HUES48 (cell line): ENCODE results near the gene MEGF11.
A peak's percentile ranks its signal among the peaks of the same experiment; 100 is the strongest.

Experiments
- H3K27ac ChIP-seq: one replicate; pipeline ENCODE4 v1.7.0; 2013; ENCODE audit warnings: low read depth, low read length, inconsistent platforms
- H3K27me3 ChIP-seq: 2 replicates; pipeline ENCODE4 v1.6.1; 2013; ENCODE audit warnings: mild to moderate bottlenecking, low read length; ENCODE audit not compliant: control insufficient read depth, insufficient read depth
- H3K36me3 ChIP-seq: 2 replicates; pipeline ENCODE4 v1.6.1; 2013; ENCODE audit warnings: low read length; ENCODE audit not compliant: control insufficient read depth, insufficient read depth
- H3K4me1 ChIP-seq: 2 replicates; pipeline ENCODE4 v1.6.1; 2013; ENCODE audit warnings: mild to moderate bottlenecking, low read length; ENCODE audit not compliant: control insufficient read depth, insufficient read depth
- H3K4me3 ChIP-seq: 2 replicates; pipeline ENCODE4 v1.5.1; 2013; ENCODE audit warnings: mild to moderate bottlenecking, low read depth, low read length
- H3K9ac ChIP-seq: 2 replicates; pipeline ENCODE4 v1.6.1; 2013; ENCODE audit warnings: mild to moderate bottlenecking, low read depth, low read length, moderate library complexity
- H3K9me3 ChIP-seq: 2 replicates; pipeline ENCODE4 v1.6.1; 2013; ENCODE audit warnings: low read length; ENCODE audit not compliant: control insufficient read depth, insufficient read depth

The MEGF11 gene

DNA sequence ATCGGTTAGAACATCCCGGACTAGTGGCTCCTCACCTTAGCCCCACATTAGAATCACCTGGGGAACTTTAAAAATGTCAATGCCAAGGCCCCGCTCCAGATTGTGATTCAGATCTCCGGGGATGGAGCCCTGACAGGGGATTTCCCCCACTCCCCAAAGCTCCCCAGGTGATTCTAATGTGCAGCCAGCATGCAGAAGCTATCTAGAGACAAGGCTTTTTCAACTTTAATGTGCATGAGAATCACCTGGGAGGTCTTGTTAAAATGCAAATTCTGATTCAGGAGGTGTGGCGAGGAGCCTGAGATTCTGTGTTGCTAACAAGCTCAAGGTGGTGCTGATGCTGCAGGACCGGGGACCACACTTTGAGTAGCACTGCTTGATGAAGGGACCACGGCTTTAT lies 227.6 kb downstream of the MEGF11 start:
- H3K27me3 ChIP-seq: 0 out of 2 replicates have a peak, but pooled peaks cover 3% of the 10 kb centered on the region
- no peak overlapping the region for H3K4me3 ChIP-seq
- H3K27ac ChIP-seq: peak overlapping the region; percentile 55

DNA sequence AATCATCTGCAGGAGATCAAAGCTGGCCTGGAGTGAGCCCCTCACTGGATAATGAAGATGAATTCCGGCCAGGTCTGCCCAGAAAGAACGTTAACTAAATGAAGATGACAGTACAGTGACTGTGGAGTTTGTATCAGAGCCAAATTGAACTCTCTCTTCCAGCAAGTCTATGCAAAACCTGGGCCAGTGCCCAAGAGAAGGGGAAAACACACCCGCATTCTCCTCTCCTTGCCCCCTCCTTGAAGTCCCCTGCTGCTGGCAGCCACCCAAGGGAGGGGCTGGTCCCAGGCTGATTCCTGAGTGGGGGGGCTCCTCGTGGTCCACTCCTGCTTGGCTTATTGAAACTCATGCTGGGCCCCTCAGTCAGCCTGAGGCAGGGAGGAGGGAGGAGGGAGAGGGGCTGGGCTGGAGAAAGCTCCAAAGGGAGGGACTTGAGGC lies 228.5 kb downstream of the MEGF11 start:
- peak overlapping the region; percentile 55 for H3K27ac ChIP-seq
- H3K9me3 ChIP-seq: no peaks in the 10 kb centered on the region
- H3K9ac ChIP-seq: no peak overlapping the region
- 0 out of 2 replicates have a peak, but pooled peaks cover 3% of the 10 kb centered on the region for H3K27me3 ChIP-seq
- H3K4me3 ChIP-seq: 0 out of 2 replicates have a peak overlapping the region, but pooled peaks have one; percentile 8
- H3K36me3 ChIP-seq: no peaks in the 10 kb centered on the region
- peaks cover 45% of the 10 kb centered on the region for H3K4me1 ChIP-seq

More for the DNA sequence above, 227.6 kb downstream of the MEGF11 start:
- Histone ChIP-seq H3K4me1 (peaks cover 45% of the 10 kb centered on the region), H3K9me3 (no peaks in the 10 kb centered on the region), H3K36me3 (no peaks in the 10 kb centered on the region), H3K9ac (no peak overlapping the region)

GRCh38 chr15:66024116-66024515 lies 229.4 kb downstream of the MEGF11 start:
- Histone ChIP-seq H3K27ac (no peak overlapping the region), H3K27me3 (0 out of 2 replicates have a peak, but pooled peaks cover 3% of the 10 kb centered on the region), H3K4me3 (no peak overlapping the region), H3K9me3 (no peaks in the 10 kb centered on the region), H3K9ac (no peak overlapping the region), H3K36me3 (no peaks in the 10 kb centered on the region), H3K4me1 (peaks cover 46% of the 10 kb centered on the region)

GRCh38 chr15:66023311-66023972 lies 230.1 kb downstream of the MEGF11 start:
- H3K36me3 ChIP-seq: no peaks in the 10 kb centered on the region
- H3K9me3 ChIP-seq: no peaks in the 10 kb centered on the region
- H3K9ac ChIP-seq: no peak overlapping the region
- H3K4me3 ChIP-seq: no peak overlapping the region
- H3K27me3 ChIP-seq: 0 out of 2 replicates have a peak, but pooled peaks cover 3% of the 10 kb centered on the region
- H3K27ac ChIP-seq: peak overlapping the region; percentile 36
- peaks cover 42% of the 10 kb centered on the region for H3K4me1 ChIP-seq

GRCh38 chr15:66022163-66022525 lies 231.4 kb downstream of the MEGF11 start:
- Histone ChIP-seq H3K27me3 (0 out of 2 replicates have a peak, but pooled peaks cover 3% of the 10 kb centered on the region), H3K4me1 (peaks cover 35% of the 10 kb centered on the region), H3K9ac (no peak overlapping the region), H3K36me3 (no peaks in the 10 kb centered on the region), H3K4me3 (no peak overlapping the region), H3K27ac (no peak overlapping the region), H3K9me3 (no peaks in the 10 kb centered on the region)

DNA sequence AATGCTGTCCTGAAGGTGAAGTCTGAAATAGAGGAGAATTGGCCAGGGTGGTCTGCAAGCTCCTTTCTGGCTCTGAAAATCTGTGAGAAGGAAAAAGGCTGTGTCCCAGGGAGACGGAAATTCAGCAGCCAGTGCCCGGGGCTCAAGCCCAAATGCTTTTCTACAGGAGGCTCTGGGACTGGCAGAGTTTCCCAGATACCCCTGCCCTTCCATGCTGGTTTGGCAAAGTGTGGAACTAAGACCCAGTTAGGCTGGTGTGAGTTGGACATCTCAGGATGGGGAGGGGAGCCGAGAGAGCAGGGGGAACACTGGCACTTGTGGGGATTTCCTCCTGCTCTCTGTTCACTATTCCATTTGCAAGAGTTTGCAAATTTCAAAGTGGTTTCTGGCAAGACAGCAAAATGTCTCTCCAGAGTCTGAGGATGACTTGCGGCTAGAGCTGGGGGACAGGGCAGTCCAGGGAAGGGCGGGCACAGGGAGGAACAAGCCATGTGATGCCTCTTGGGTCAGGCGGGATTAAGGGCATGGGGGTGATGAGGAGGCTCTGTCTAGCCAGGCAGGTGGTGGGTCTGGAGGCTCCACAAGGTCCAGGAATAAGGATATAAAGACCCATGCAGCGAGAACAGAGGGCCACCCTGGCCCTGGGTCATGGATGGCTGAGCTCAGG lies 231.9 kb downstream of the MEGF11 start:
- H3K9me3 ChIP-seq: no peaks in the 10 kb centered on the region
- 0 out of 2 replicates have a peak, but pooled peaks cover 3% of the 10 kb centered on the region for H3K27me3 ChIP-seq
- H3K36me3 ChIP-seq: no peaks in the 10 kb centered on the region
- H3K9ac ChIP-seq: no peak overlapping the region
- H3K27ac ChIP-seq: no peak overlapping the region
- H3K4me1 ChIP-seq: peaks cover 35% of the 10 kb centered on the region
- H3K4me3 ChIP-seq: no peak overlapping the region

DNA sequence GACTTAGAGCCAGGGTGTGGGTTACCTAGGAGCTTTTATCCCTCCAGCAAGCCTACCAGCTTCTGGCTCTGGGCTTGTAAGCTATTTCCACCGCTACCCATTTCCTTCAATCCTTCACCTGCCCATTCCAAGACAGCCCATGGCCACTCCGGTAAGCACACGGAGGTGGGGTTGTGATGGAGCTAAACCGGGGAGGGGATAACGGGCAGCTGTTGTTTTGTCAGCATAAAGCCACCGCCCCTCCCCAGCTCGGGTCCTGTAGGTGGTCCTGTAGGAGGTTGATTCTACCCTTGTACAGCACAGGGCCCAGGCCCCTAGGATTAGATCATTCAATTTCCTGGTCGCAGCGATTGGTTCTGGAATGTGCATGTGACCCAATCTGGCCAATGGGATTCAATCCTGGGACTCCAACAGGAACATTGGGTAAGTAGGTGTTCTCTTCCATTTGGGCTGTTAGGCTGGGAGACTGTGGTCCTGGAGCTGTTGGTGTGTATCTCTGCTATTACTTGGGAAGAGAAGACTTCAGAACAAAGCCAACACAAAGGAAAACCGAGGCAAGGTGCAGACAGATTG lies 233.6 kb downstream of the MEGF11 start:
- Histone ChIP-seq H3K36me3 (no peaks in the 10 kb centered on the region), H3K9ac (no peak overlapping the region), H3K9me3 (no peaks in the 10 kb centered on the region), H3K27me3 (0 out of 2 replicates have a peak, but pooled peaks cover 3% of the 10 kb centered on the region), H3K27ac (no peak overlapping the region), H3K4me1 (peaks cover 25% of the 10 kb centered on the region), H3K4me3 (no peak overlapping the region)

DNA sequence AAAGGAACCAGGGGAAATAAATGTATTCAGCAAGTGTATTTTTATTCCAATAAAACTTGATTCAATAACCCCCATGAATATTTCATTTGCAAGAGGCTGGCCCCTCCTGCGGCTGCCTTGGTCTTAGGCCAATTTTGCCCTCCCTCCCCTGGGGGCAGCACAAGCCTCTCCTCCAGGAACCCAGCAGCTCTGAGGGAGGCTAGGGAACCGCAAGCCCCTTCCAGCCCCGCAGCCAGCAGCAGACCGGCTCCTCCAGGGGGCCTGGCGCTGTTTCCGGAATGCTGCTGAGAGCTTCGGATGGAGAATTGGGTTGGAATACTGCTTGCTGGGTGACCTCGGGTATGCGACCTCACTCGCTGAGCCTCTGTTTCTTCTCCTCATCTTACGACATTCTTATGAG lies 234.2 kb downstream of the MEGF11 start:
- no peaks in the 10 kb centered on the region for H3K36me3 ChIP-seq
- H3K27ac ChIP-seq: no peak overlapping the region
- H3K4me1 ChIP-seq: peaks cover 23% of the 10 kb centered on the region
- H3K27me3 ChIP-seq: 0 out of 2 replicates have a peak, but pooled peaks cover 2% of the 10 kb centered on the region
- H3K9ac ChIP-seq: no peak overlapping the region
- no peak overlapping the region for H3K4me3 ChIP-seq
- H3K9me3 ChIP-seq: no peaks in the 10 kb centered on the region

- Histone ChIP-seq H3K27me3 (no peaks in the 10 kb centered on the region), H3K9me3 (no peaks in the 10 kb centered on the region), H3K36me3 (no peaks in the 10 kb centered on the region), H3K4me1 (peaks cover 13% of the 10 kb centered on the region), H3K9ac (no peak overlapping the region), H3K4me3 (no peak overlapping the region), H3K27ac (no peak overlapping the region)
Observed at GRCh38 chr15:66018488-66018797, 235.1 kb downstream of the MEGF11 start.

DNA sequence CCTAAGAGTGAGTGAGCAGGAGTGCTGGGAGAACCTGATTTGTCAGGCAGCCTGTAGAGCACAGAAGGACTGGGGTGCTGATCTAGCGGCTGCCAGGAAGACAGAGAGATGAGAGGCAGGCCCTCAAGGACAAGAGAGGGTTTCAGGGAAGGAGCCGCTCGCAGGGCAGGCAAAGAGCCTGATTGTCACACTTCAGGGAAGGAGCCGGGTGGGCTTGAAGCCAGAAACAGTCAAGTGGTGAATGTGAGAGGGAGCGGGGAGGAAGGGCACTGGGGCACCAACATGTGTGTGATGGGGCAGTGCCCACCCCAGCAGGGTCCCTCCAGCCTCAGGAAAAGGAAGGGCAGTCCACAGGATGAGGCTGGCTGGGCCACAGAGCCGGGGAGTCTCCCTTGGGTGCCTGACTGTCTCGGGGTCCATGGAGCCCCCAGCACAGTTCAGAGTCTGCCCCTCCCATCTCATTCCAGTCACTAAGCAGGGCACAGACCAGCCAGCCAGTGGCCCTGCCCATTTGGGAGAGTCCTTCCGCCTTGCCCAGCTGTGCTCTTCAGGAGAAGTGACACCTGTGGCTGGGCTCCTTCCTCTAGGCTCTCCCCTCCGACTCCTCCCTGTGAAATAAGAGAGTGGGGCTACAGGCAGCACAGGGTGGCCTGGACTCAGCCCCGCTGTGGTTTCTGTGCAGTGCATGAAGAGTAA lies 235.6 kb downstream of the MEGF11 start:
- H3K36me3 ChIP-seq: no peaks in the 10 kb centered on the region
- H3K27me3 ChIP-seq: no peaks in the 10 kb centered on the region
- H3K4me3 ChIP-seq: no peak overlapping the region
- no peak overlapping the region for H3K9ac ChIP-seq
- H3K27ac ChIP-seq: no peak overlapping the region
- peaks cover 10% of the 10 kb centered on the region; the same call in 1 of the 2 replicates for H3K4me1 ChIP-seq
- H3K9me3 ChIP-seq: no peaks in the 10 kb centered on the region
